Activated CD8-positive, alpha-beta T cell treated with anti-CD3 and anti-CD28 coated beads for 36 hours (primary cell): ENCODE data around the gene KIF13A. TPM values are rescaled to one million over a fixed set of nuclear protein-coding genes. Genes with fewer than 3 reads are reported as not detected.
"Not testable (repeated sequence)": the region's sequence is repeated elsewhere in the genome, so short reads cannot be mapped to it uniquely, and the experiment has no call there.

Experiments used
- ATAC-seq: fragments of 200-7000 bp; cut with Tn5 transposase; one replicate; pipeline ENCODE4 v1.10.0; 2021; ENCODE audit warnings: mild to moderate bottlenecking, moderate library complexity
- CTCF ChIA-PET: fragments of 350-600 bp; sonication (Branson Sonifier 250); formaldehyde crosslinking; loops from one replicate; lab custom pipeline; 2021; ENCODE audit warnings: antibody characterized with exemption; lab: Charles Lee
- POLR2A ChIA-PET: fragments of 350-600 bp; sonication (Branson Sonifier 250); formaldehyde crosslinking; loops from one replicate; lab custom pipeline; 2021; ENCODE audit warnings: antibody characterized with exemption; lab: Charles Lee
- DNase-seq: peaks from one replicate; pipeline ENCODE4 v3.0.0-alpha.2; 2020
- H3K27ac Mint-ChIP-seq: one replicate; pipeline ENCODE4 v1.8.0; 2021; ENCODE audit warnings: mild to moderate bottlenecking, mixed read lengths
- H3K27me3 Mint-ChIP-seq: one replicate; pipeline ENCODE4 v1.8.0; 2021; ENCODE audit warnings: mixed read lengths
- H3K36me3 Mint-ChIP-seq: one replicate; pipeline ENCODE4 v1.8.0; 2021; ENCODE audit warnings: low read depth, mixed read lengths
- H3K4me1 Mint-ChIP-seq: one replicate; pipeline ENCODE4 v1.8.0; 2021; ENCODE audit warnings: low read depth, mixed read lengths
- H3K4me3 Mint-ChIP-seq: one replicate; pipeline ENCODE4 v1.8.0; 2021; ENCODE audit warnings: mild to moderate bottlenecking, moderate library complexity, mixed read lengths
- H3K9me3 Mint-ChIP-seq: one replicate; pipeline ENCODE4 v1.8.0; 2021; ENCODE audit warnings: mixed read lengths
- intact Hi-C: fragments of 100-400 bp; cut with micrococcal nuclease; formaldehyde crosslinking; loops from one replicate; pipeline ENCODE4 v1.10.0; 2022
- total RNA-seq, 2 experiments: library from RNA; stranded (reverse); gene quantifications; one replicate each; pipeline ENCODE4 v1.2.3, GENCODE V29; 2021
- TF ChIP-seq, protein P1 (sequence below): fragments of 200-600 bp; IDR thresholded peaks from one replicate; pipeline ENCODE4 v1.8.0; 2022; ENCODE audit warnings: antibody characterized with exemption, mild to moderate bottlenecking

The KIF13A gene
- total RNA-seq, 2 experiments from 2014 or later = not detected

DNA sequence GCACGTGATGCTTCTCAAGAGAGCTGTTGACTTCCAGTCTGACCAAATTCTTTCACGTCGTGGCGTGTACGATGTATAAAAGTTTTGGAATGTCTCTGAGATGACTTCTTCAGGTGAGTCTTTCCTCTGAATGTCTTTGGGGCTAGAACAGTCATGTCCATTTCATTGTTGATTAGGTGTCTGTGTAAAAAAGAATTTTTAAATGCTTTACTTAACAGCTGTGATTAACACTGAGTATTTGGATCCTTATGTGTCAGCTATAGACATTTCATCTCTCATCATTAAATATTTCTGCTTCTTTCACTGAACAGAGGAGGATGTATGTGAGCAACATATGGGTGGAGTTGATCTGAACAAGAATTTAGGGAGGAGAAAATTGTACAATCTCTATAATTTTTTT, 29.3 kb upstream of the KIF13A start:
- TF ChIP-seq, protein P1, sequence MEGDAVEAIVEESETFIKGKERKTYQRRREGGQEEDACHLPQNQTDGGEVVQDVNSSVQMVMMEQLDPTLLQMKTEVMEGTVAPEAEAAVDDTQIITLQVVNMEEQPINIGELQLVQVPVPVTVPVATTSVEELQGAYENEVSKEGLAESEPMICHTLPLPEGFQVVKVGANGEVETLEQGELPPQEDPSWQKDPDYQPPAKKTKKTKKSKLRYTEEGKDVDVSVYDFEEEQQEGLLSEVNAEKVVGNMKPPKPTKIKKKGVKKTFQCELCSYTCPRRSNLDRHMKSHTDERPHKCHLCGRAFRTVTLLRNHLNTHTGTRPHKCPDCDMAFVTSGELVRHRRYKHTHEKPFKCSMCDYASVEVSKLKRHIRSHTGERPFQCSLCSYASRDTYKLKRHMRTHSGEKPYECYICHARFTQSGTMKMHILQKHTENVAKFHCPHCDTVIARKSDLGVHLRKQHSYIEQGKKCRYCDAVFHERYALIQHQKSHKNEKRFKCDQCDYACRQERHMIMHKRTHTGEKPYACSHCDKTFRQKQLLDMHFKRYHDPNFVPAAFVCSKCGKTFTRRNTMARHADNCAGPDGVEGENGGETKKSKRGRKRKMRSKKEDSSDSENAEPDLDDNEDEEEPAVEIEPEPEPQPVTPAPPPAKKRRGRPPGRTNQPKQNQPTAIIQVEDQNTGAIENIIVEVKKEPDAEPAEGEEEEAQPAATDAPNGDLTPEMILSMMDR = no peak
- POLR2A ChIA-PET = interaction anchor here (0.6 kb wide), 1 partner anchor 78 kb away, joined by 5 read pairs; no protein-coding TSS in a partner anchor
- peaks cover 2% of the 10 kb centered on the region for H3K27me3 Mint-ChIP-seq
- H3K9me3 Mint-ChIP-seq = no peaks in the 10 kb centered on the region
- H3K4me1 Mint-ChIP-seq = no peaks in the 10 kb centered on the region
- DNase-seq = no peak
- no peak for ATAC-seq
- intact Hi-C loops = no loop called here
- H3K27ac Mint-ChIP-seq = no peak overlapping the region
- no peak overlapping the region for H3K4me3 Mint-ChIP-seq
- CTCF ChIA-PET = no interaction called here
- H3K36me3 Mint-ChIP-seq = no peaks in the 10 kb centered on the region

DNA sequence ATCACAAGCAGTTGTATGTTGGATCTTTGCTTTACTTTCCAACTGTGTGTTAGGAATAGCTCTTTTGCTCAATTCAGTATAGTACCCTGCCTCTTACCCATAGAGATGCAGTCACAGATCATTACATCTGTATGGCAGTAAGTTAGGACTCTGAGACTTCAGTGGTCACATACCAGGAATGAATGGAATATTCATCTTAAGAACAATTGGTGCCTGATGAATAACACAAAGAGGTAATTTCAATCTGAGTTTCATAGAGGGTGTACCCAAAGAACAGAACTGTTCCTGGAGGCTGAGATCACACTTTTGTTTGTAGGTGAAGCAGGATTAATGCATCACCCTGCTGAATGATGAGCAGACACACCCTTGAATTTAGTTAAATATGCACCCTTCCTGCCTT, 28.7 kb upstream of the KIF13A start:
- H3K27ac Mint-ChIP-seq = no peak overlapping the region
- no peaks in the 10 kb centered on the region for H3K36me3 Mint-ChIP-seq
- no peak overlapping the region for H3K4me3 Mint-ChIP-seq
- intact Hi-C loops = no loop called here
- no peak for DNase-seq
- no peaks in the 10 kb centered on the region for H3K4me1 Mint-ChIP-seq
- CTCF ChIA-PET = no interaction called here
- no peak for ATAC-seq
- POLR2A ChIA-PET = no interaction called here
- H3K27me3 Mint-ChIP-seq = peaks cover 2% of the 10 kb centered on the region
- H3K9me3 Mint-ChIP-seq = no peaks in the 10 kb centered on the region
- TF ChIP-seq, protein P1 = no peak

- Mint-ChIP-seq H3K27ac (no peak overlapping the region), H3K4me3 (no peak overlapping the region), H3K9me3 (no peaks in the 10 kb centered on the region), H3K27me3 (peaks cover 3% of the 10 kb centered on the region), H3K4me1 (no peaks in the 10 kb centered on the region), H3K36me3 (no peaks in the 10 kb centered on the region)
- DNase-seq (no peak), ATAC-seq (no peak)
- ChIA-PET POLR2A (no interaction called here), CTCF (interaction anchor here (1.1 kb wide), 1 partner anchor 12 kb away, joined by 5 read pairs; no protein-coding TSS in a partner anchor)
- TF ChIP-seq, protein P1 = no peak
- intact Hi-C loops = no loop called here
These were observed 23.9 kb upstream of the KIF13A start for GRCh38 chr6:18011287-18011686.

- H3K36me3 Mint-ChIP-seq, intact Hi-C loops, DNase-seq, H3K9me3 Mint-ChIP-seq, H3K4me1 Mint-ChIP-seq, H3K4me3 Mint-ChIP-seq, POLR2A ChIA-PET, ATAC-seq, H3K27ac Mint-ChIP-seq, H3K27me3 Mint-ChIP-seq: not testable (repeated sequence)
- CTCF ChIA-PET = interaction anchor here (1.1 kb wide), 1 partner anchor 13 kb away, joined by 5 read pairs; no protein-coding TSS in a partner anchor
These were observed 23.1 kb upstream of the KIF13A start for GRCh38 chr6:18010540-18010939.

- H3K4me3 Mint-ChIP-seq = no peak overlapping the region
- no peaks in the 10 kb centered on the region for H3K9me3 Mint-ChIP-seq
- ChIA-PET CTCF (no interaction called here), POLR2A (no interaction called here)
- no peaks in the 10 kb centered on the region for H3K36me3 Mint-ChIP-seq
- DNase-seq (no peak), ATAC-seq (no peak)
- no peaks in the 10 kb centered on the region for H3K4me1 Mint-ChIP-seq
- H3K27ac Mint-ChIP-seq = no peak overlapping the region
- TF ChIP-seq, protein P1 = no peak
- H3K27me3 Mint-ChIP-seq = peaks cover 3% of the 10 kb centered on the region
- intact Hi-C loops = no loop called here
These were observed 17.0 kb upstream of the KIF13A start for GRCh38 chr6:18004256-18004985.
